ENCODE measurements around the gene PDE11A. TPM values are rescaled to one million over a fixed set of nuclear protein-coding genes. Genes with fewer than 3 reads are reported as not detected.

The PDE11A gene
- total and polyA plus RNA-seq, 2 of the 13 experiments (the other 11 are each of a cell fraction or from before 2014, with no cell fraction given): 1.2 to 1.7 TPM

GRCh38 chr2:177721818-177722567 is 350.6 kb downstream of the PDE11A start (continued):
- TF ChIP-seq ZBTB39 (CRISPR knock-in tag; IDR thresholded peaks at IDR 0.05) (no peak), TCF7L2 (IDR thresholded peaks at IDR 0.05; ENCODE audit: low read depth, low read length) (no peak), HHEX (CRISPR knock-in tag; IDR thresholded peaks at IDR 0.05) (no peak), GTF3A (CRISPR knock-in tag; conservative IDR thresholded peaks at IDR 0.05) (no peak)

GRCh38 chr2:177721087-177721486 is 351.5 kb downstream of the PDE11A start:
- Histone ChIP-seq H3K36me3 (replicated peaks in 1 of 2; ENCODE audit: control insufficient read depth in 1 of 2, insufficient read depth in 2 of 2, low read length in 2 of 2) (no peaks in the 10 kb centered on the region), H3K27ac (ENCODE audit: extremely low read length, insufficient read depth, low read length) (no peak overlapping the region), H4K20me1 (ENCODE audit: insufficient read depth, low read length) (no peaks in the 10 kb centered on the region), H3K4me2 (ENCODE audit: low read depth, low read length) (no peak overlapping the region), H3K4me1 (ENCODE audit: insufficient read depth, low read length) (peaks cover 11% of the 10 kb centered on the region), H3K79me2 (ENCODE audit: insufficient read depth, low read length) (no peaks in the 10 kb centered on the region), H2AFZ (ENCODE audit: low read length) (no peak overlapping the region), H3K9ac (ENCODE audit: insufficient read depth, low read depth, low read length) (no peak overlapping the region), H3K27me3 (ENCODE audit: control insufficient read depth in 1 of 2, insufficient read depth in 2 of 2, low read length in 2 of 2) (no peaks in the 10 kb centered on the region), H3K4me3 (replicated peaks in 1 of 3; ENCODE audit: insufficient read depth in 1 of 3, low read depth in 2 of 3, low read length in 3 of 3) (no peak overlapping the region), H3K9me3 (ENCODE audit: low read length) (no peaks in the 10 kb centered on the region)
- ATAC-seq (peak; percentile 76), DNase-seq (ENCODE audit: low spot score) (peak; percentile 67), FAIRE-seq (no peak)
- WGBS (ENCODE audit: low lambda C conversion rate): 28% methylated on average over 2 of the region's 2 CpGs
- CTCF ChIA-PET (ENCODE audit: low intra/inter-chr PET ratio, low total read pairs): no interaction called here
- in situ Hi-C loops (cut with HindIII; ENCODE audit: extremely low pct_ligation_motif_present, low pct_unique_long_range_greater_than_20kb) (loop anchor here (5.0 to 10.0 kb wide), 3 partner anchors 99 to 556 kb away; no protein-coding TSS in a partner anchor), intact Hi-C loops (cut with micrococcal nuclease; ENCODE audit: unreplicated experiment) (loop anchor here (5.0 kb wide), 1 partner anchor 559 kb away; no protein-coding TSS in a partner anchor)
- no TSS peak for BruUV-seq (replicated peaks)
- POLR2A ChIA-PET: no interaction called here
- TF ChIP-seq ZNF761 (CRISPR knock-in tag; conservative IDR thresholded peaks at IDR 0.05) (no peak), TBX3 (IDR thresholded peaks at IDR 0.05; ENCODE audit: borderline replicate concordance) (peak; percentile 64; the same call in 1 of the 2 replicates), MXI1 (IDR thresholded peaks at IDR 0.05; ENCODE audit: borderline replicate concordance, low read depth, low read length) (no peak), BCL6 (CRISPR knock-in tag; IDR thresholded peaks at IDR 0.05) (peak; percentile 56), ARID3A (IDR thresholded peaks at IDR 0.05; ENCODE audit: low read depth, low read length) (peak; percentile 70; the same call in 1 of the 2 replicates), TFE3 (CRISPR knock-in tag; IDR thresholded peaks at IDR 0.05) (no peak), NFIC (IDR thresholded peaks at IDR 0.05; ENCODE audit: low read length) (peak; percentile 73; the same call in 1 of the 2 replicates), PAX8 (CRISPR knock-in tag; IDR thresholded peaks at IDR 0.05; ENCODE audit: borderline replicate concordance) (no peak), FOXA1 (IDR thresholded peaks at IDR 0.05) (no peak), FOXA1 (CRISPR knock-in tag; IDR thresholded peaks at IDR 0.05) (peak; percentile 61), GABPA (IDR thresholded peaks at IDR 0.05; ENCODE audit: low read depth, low read length) (no peak), GABPA (CRISPR knock-in tag; IDR thresholded peaks at IDR 0.05; ENCODE audit: low read depth) (no peak), ZNF10 (CRISPR knock-in tag; IDR thresholded peaks at IDR 0.05; ENCODE audit: borderline replicate concordance, low read depth) (no peak), EZH2 (conservative IDR thresholded peaks at IDR 0.05; ENCODE audit: low read depth, low read length) (no peak)
